B cell (primary cell): ENCODE data around the gene ALDH4A1.

Source experiments
- EZH2 ChIP-seq: IDR thresholded peaks from 2 replicates; pipeline ENCODE4 v1.6.1; 2012; ENCODE audit warnings: borderline replicate concordance, low read depth, mild to moderate bottlenecking, moderate library complexity, low read length; ENCODE audit not compliant: insufficient read depth, poor library complexity, severe bottlenecking
- TF ChIP-seq, protein P1 (sequence below): fragments of 200-600 bp; IDR thresholded peaks from one replicate; pipeline ENCODE4 v1.8.0; 2022; ENCODE audit warnings: antibody characterized with exemption, mild to moderate bottlenecking

DNA sequence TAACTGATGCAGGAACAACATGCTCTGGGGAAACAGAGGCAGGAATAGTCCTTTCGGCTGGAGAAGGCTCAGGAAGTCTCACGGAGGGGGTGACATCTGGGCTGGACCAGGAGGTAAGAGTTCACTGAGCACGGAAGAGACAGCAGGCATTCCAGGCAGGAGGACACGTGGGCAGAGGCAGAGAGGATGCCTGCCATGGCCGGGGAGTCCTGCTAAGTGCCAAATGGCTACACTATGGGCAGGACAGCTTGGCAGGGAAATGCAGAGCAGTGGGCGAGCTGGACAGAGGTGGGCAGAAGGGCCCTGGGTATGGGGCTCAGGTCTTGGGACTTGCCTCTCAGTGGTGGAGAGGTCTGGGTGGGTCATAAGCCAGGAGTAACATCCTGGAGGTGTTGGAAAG, 17.6 kb downstream of the ALDH4A1 start:
- TF ChIP-seq EZH2: no peak
- TF ChIP-seq, protein P1, sequence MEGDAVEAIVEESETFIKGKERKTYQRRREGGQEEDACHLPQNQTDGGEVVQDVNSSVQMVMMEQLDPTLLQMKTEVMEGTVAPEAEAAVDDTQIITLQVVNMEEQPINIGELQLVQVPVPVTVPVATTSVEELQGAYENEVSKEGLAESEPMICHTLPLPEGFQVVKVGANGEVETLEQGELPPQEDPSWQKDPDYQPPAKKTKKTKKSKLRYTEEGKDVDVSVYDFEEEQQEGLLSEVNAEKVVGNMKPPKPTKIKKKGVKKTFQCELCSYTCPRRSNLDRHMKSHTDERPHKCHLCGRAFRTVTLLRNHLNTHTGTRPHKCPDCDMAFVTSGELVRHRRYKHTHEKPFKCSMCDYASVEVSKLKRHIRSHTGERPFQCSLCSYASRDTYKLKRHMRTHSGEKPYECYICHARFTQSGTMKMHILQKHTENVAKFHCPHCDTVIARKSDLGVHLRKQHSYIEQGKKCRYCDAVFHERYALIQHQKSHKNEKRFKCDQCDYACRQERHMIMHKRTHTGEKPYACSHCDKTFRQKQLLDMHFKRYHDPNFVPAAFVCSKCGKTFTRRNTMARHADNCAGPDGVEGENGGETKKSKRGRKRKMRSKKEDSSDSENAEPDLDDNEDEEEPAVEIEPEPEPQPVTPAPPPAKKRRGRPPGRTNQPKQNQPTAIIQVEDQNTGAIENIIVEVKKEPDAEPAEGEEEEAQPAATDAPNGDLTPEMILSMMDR: no peak
